Right lobe of liver (tissue), 4 donors: ENCODE data around the gene SPOCK1.

Source experiments
- CTCF ChIP-seq, 4 donors: fragments of 200-600 bp in 3 of 4; fragments of 450-650 bp in 1 of 4; IDR thresholded peaks; one replicate each; pipeline versions ENCODE4 v1.5.1 to v1.8.0; 2016 to 2022; ENCODE audit warnings: antibody characterized with exemption in 4 of 4, mild to moderate bottlenecking in 2 of 4
- POLR2A ChIP-seq: fragments of 450-650 bp; IDR thresholded peaks from one replicate; pipeline ENCODE4 v1.6.1; 2017; ENCODE audit warnings: antibody characterized with exemption, mild to moderate bottlenecking
- donor health status: DM: no; HTN: no; CAD: no.
- donor health status: DM: no; HTN: no; CAD: no.
- donor health status: DM: no; HTN: yes; CAD: no.

GRCh38 chr5:137481596-137481995 is 17.5 kb downstream of the SPOCK1 start:
- TF ChIP-seq CTCF (IDR thresholded peaks at IDR 0.05) (no peak), POLR2A (no peak)
